Measurements from ENCODE around the gene PDE6G.

Gene PDE6G

DNA sequence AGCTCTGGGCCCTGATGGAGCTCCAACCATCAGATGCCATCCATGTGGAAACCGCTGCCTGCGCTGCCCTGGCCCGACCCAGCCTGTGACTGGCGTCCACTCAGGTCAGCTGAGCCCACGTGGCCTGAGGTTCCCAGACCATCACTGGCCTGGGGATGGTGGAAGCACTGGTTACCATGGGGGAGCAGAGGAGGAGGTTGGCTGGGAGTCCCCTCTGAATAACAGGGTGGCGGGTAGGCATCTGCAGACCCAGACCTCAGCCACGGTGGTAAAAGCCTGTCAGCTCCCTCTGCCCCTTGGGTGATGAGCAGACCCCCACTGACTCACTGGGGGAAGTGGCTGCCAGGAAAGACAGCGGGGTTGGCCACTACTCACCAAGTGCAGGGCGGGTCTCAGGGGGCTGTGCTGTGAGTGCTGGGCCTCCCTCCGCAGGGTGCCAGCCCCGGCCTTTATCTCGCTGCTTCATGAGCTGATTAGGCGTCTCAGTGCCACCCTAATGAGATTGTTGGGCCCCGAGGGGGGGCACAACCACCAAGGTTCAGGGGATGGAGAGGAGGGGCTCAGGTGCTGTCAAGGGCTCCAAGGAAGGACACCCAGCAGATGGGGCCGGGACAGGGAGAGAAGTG, at the start of gene PDE6G:
Gene PDE6G (minus strand): TSS at position 425 of the 626 bp plus-strand sequence. CDS start 3,237 bp downstream, outside the sequence.
- DNase-seq = no peak

DNA sequence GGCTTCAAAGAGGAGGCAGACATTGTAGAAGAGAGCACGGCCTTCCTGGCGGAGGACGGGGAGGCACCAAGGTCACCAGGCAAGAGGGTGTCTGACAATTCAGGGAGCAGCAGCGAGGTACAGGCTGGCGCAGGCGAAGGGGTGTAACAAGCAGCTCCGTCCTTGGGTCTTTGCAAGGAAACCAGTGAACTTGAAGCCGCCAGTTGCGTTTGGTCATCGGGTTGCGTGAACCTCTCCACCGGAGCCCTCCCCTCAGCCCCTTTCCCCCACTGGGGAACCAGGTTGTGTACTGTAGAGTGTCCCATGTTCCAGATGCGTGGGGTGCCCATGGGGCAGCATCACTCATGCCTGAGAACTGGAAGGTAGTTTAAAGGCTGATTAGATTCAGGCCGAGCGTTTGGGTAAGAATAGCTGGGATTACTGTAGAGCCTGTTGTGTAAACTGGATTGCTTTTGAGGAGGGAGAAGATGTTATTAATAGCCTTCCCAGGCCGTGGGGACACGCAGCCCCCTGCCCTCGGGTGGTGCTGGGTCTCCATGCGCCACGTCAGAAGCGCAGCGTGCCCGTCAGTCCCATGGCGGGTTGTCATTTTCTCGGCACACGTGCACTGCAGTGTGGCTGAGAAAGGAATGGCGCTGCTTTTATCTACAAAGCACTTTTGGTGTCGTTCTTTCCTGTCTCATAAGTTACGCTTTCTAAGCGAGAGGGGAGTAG, 49.3 kb upstream of the PDE6G start:
- DNase-seq = no peak

DNA sequence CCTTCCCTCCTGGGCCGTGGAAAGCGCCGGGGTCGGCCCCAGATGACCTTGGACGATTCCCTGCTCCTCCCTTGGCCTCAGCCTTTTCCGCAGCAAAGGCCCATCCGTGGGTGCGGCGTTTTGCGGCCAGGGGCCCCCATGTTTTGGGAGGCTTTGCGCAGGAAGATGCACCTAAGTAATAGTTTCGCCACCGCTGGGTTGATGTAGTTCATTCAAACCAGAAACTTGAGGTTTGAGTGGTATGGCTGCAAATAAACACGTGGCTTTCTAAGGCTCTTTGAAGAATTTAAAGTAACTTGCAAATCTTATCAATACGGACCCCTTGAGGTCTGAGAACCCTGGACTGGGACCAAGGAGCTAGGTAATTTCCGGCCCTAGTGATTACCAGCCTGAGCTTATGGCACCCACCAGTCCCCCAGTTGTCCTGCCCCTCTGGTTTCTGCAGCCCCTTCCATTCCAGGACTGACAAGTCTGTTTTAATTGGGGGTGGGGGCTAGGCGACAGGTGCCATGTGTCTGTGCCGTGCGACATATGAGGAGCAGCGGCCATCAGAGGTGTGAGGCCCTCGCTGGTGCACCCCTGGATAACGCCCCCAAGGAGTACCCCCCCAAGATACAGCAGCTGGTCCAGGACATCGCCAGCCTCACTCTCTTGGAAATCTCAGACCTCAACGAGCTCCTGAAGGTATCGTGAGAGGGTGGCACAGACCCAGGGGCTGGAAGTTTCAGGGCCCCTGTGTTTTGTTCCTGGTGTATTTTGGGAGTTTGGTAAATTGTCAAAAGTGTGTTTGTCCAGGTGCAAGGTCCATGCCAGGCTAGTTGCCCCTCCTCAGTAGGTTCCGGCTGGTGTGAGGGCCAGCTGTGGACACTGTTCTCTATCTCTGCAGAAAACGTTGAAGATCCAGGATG, 47.7 kb upstream of the PDE6G start:
- DNase-seq = no peak

- DNase-seq = peak; percentile 85
Observed at GRCh38 chr17:81702934-81703746, 46.8 kb upstream of the PDE6G start, which contains the start of gene MRPL12. Gene MRPL12 (plus strand): TSS chr17:81703367. CDS start chr17:81703502, 135 bp downstream.

GRCh38 chr17:81701288-81702071, 45.1 kb upstream of the PDE6G start:
- DNase-seq = no peak

- DNase-seq = no peak
Observed at GRCh38 chr17:81700353-81701287, 44.3 kb upstream of the PDE6G start.

DNA sequence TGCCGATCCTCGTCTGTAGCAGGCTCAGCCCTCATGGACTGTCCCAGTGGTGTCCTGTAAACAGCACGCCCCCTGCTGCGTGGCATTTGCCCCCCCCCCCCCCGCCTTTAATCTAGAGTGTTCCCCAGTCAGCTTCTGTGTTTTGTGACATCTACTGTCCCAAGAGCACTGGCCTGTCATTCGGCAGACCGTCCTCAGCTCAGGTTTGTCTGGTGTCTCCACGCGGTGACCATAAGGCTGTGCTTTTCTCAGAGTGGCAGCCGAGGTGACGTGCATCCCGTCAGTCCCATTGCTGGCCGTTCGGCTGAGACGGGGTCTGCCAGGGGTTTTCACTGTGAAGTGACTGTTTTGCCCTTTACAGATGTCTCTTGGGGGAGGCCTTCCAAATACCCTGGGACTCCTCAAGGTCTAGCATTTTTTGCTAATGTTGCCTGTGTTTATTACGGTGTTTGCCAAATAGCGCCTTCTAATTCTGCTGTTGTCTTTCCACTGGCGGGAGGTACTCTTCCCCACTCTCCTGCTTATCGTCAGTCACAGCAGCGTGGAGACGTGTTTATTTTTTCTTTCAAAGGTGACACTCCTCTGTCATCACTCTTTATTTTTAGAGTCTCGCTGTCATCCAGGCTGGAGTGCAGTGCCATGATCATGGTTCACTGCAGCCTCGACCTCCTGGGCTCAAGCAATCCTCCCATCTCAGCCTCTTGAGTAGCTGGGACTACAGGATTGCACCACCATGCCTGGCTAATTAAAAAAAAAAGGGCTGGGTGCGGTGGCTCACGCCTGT, 41.1 kb upstream of the PDE6G start:
- DNase-seq = no peak

DNA sequence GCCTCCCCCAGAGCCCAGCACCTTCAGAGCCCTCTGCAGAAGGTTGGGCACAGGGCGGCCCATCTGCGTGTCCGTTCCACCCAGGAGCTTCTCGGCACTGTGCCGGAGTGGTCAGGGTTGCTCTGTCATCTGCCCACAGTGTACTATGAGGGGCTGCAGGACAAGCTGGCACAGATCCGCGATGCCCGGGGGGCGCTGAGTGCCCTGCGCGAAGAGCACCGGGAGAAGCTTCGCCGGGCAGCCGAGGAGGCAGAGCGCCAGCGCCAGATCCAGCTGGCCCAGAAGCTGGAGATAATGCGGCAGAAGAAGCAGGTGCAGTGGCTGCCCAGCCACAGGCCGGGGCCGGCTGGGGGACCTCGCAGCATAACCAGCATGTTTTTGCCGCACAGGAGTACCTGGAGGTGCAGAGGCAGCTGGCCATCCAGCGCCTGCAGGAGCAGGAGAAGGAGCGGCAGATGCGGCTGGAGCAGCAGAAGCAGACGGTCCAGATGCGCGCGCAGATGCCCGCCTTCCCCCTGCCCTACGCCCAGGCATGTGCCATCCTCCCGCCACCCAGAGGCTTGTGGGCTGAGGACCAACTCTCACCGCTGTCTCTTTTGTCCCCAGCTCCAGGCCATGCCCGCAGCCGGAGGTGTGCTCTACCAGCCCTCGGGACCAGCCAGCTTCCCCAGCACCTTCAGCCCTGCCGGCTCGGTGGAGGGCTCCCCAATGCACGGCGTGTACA, 40.0 kb upstream of the PDE6G start:
- DNase-seq = no peak

DNA sequence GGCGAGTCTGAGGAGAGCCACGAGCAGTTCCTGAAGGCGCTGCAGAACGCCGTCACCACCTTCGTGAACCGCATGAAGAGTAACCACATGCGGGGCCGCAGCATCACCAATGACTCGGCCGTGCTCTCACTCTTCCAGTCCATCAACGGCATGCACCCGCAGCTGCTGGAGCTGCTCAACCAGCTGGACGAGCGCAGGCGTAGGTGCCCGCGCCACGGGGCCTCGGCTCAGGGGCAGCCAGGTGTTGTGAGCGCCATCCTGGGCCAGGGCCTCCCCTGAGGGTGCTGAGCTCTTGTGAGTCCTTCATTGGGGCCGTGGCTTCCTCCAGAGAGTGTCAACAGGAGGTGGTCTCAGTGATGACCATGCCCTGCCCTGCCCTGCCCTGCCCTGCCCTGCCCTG, 39.5 kb upstream of the PDE6G start:
- no peak for DNase-seq

DNA sequence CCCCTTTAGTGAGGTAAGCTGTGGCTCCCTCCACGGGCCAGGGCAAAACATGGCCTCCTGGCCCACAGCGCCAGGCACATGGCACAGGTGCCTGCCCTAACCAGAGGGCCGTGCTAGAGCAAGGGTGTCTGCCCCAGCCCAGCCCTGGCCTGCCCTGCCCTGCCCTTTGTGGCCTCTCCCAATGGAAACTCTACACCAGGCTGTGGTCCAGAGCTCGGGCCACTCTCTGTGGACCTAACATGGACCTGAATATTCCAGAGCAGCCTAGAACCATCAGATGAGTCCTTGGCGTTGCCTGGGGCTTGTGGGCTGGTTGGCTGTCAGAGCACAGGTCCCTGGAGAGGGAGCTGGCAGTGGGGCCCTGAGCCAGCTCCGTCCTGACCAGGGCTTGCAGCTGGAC, 38.9 kb upstream of the PDE6G start:
- no peak for DNase-seq

DNA sequence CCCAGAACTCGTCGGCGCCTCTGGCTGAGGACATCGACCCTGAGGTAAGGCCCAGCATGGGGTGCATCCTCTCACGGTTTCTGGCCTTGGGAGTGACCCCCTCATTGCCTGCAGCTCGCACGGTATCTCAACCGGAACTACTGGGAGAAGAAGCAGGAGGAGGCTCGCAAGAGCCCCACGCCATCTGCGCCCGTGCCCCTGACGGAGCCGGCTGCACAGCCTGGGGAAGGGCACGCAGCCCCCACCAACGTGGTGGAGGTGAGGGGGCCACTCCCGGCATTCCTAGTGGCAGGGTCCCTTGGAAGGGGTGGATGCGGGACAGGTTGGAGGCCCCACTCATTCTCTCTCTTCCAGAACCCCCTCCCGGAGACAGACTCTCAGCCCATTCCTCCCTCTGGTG, 38.5 kb upstream of the PDE6G start:
- no peak for DNase-seq

GRCh38 chr17:81693509-81694210, 37.3 kb upstream of the PDE6G start:
- DNase-seq = no peak

- no peak for DNase-seq
Observed at GRCh38 chr17:81691608-81692007, 35.3 kb upstream of the PDE6G start.

DNA sequence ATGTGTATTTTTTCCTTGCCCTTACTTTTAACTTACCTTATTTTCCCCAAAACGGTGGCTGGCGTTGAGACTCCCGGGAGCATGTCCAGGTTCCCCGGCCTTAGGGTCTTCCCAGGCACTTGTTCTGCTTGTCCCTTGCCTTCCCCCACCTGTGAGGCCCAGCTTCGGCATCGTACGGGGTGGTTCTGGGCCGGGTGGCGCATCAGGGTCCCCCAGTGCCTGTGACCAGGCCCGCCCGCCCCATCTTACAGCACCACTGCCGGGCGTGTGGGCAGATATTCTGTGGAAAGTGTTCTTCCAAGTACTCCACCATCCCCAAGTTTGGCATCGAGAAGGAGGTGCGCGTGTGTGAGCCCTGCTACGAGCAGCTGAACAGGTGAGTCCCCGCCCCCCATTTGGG, 34.9 kb upstream of the PDE6G start:
- DNase-seq = no peak

DNA sequence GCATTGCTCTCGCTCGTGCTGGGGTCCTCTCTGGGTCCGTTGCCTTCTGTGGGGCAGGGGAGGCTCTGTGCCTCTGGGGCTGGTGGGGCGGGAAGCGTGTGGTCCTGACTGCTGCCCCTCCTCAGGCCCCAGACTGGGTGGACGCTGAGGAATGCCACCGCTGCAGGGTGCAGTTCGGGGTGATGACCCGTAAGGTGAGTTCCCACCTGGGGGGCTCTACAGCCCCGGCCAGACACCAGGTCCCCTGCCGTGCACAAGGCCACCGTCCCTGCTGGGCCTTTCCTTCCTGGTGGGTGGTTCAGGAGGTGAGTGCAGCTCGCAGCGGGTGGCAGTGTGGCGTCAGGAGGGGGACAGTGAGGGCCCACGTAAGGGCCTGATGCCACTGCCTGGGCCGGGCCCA, 34.2 kb upstream of the PDE6G start:
- DNase-seq = no peak

DNA sequence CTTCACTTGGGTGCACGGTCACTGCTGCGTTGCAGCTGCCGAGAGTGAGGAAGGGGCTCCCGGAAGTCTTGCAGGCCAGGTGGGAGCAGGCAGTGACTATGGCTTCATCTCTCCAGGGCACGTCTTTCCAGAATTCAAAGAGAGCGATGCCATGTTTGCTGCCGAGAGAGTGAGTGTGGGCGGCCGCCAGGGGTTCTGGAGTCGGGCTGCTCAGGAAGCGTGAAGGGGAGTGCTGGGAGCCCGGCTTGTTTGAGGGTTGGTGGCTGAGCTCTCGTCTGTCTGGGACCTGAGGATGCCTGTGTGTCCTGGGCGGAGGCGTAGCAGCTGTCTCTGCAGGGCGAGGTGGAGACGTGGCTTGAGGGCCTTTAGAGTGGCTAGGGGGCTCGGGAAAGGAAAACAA, 33.7 kb upstream of the PDE6G start:
- no peak for DNase-seq

DNA sequence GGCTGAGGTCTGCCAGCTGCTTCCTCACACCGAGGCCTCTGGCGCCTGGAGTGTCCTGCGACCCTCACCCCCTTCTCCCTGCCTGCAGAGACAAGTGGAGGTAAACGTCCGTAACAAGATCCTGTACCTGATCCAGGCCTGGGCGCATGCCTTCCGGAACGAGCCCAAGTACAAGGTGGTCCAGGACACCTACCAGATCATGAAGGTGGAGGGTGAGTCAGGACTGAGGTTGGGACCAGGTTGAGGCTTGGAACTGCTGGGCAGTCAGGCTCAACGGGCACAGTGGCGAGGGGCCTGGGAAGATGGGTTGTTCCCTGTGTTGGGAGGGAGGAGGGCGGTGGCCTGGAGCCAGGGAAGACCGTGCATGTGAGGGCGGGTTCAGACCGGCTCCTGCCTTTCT, 32.3 kb upstream of the PDE6G start:
- no peak for DNase-seq

GRCh38 chr17:81687770-81688541, 31.6 kb upstream of the PDE6G start:
- no peak for DNase-seq

All from activated CD4-positive, alpha-beta T cell treated with anti-CD3 and anti-CD28 coated beads, Interleukin-2, amount 50 U/mL, for 1 hour (primary cell).